Right lobe of liver (tissue), 4 donors: ENCODE measurements around the gene CD164.

ENCODE experiments used
- POLR2A ChIP-seq: fragments of 450-650 bp; IDR thresholded peaks from one replicate; pipeline ENCODE4 v1.6.1; 2017; ENCODE audit warnings: antibody characterized with exemption, mild to moderate bottlenecking
- TF ChIP-seq, protein P1 (sequence below), 4 donors: fragments of 200-600 bp in 3 of 4; fragments of 450-650 bp in 1 of 4; IDR thresholded peaks; one replicate each; pipeline versions ENCODE4 v1.5.1 to v1.8.0; 2016 to 2022; ENCODE audit warnings: antibody characterized with exemption in 4 of 4, mild to moderate bottlenecking in 2 of 4
- donor health status: DM: no; HTN: no; CAD: no.
- donor health status: DM: no; HTN: no; CAD: no.
- donor health status: DM: no; HTN: yes; CAD: no.

DNA sequence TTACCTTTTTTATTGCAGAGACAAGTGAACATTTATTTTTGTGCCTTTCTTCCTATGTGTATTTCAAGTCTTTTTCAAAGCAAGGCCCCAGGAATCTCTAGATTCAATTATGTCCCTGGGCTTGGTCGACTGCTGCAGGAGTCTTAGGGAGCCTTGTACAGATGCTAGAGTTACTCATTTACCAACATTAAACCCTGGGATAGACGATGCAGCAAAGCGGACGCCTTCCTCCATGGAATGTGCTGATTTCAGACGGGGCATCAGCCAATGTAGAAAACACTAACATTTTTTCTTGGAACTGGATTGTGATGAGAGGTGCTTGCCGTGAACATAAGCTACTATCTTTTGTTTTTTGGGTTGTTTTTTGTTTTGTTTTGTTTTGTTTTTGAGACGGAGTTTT lies 55.9 kb downstream of the CD164 start:
- no peak for TF ChIP-seq POLR2A
- TF ChIP-seq, protein P1, sequence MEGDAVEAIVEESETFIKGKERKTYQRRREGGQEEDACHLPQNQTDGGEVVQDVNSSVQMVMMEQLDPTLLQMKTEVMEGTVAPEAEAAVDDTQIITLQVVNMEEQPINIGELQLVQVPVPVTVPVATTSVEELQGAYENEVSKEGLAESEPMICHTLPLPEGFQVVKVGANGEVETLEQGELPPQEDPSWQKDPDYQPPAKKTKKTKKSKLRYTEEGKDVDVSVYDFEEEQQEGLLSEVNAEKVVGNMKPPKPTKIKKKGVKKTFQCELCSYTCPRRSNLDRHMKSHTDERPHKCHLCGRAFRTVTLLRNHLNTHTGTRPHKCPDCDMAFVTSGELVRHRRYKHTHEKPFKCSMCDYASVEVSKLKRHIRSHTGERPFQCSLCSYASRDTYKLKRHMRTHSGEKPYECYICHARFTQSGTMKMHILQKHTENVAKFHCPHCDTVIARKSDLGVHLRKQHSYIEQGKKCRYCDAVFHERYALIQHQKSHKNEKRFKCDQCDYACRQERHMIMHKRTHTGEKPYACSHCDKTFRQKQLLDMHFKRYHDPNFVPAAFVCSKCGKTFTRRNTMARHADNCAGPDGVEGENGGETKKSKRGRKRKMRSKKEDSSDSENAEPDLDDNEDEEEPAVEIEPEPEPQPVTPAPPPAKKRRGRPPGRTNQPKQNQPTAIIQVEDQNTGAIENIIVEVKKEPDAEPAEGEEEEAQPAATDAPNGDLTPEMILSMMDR (IDR thresholded peaks at IDR 0.05) = no peak
